Tibial nerve (tissue), 4 donors: Measurements from ENCODE around the gene NADK2.

Experiments
- CTCF ChIP-seq, 5 experiments: fragments of 200-600 bp in 3 of 5; fragments of 450-650 bp in 2 of 5; sonication (generic) in 3 of 5; IDR thresholded peaks; one replicate each; pipeline ENCODE4 v1.5.1; 2016 to 2019; ENCODE audit warnings: antibody characterized with exemption in 5 of 5, mild to moderate bottlenecking in 3 of 5, moderate library complexity in 2 of 5
- EP300 ChIP-seq, 2 donors: sonication (generic); formaldehyde crosslinking; IDR thresholded peaks; one replicate each; pipeline ENCODE4 v1.6.1; 2017; ENCODE audit warnings: antibody characterized with exemption in 2 of 2, mild to moderate bottlenecking in 1 of 2
- POLR2A ChIP-seq, 2 donors: fragments of 450-650 bp; IDR thresholded peaks; one replicate each; pipeline ENCODE4 v1.6.1; 2017; ENCODE audit warnings: antibody characterized with exemption in 2 of 2, mild to moderate bottlenecking in 2 of 2, moderate library complexity in 2 of 2

- TF ChIP-seq CTCF (IDR thresholded peaks at IDR 0.05) (no peak), POLR2A (IDR thresholded peaks at IDR 0.05) (no peak), EP300 (IDR thresholded peaks at IDR 0.05) (no peak)
Measured at GRCh38 chr5:36276864-36277263, 35.1 kb upstream of the NADK2 start.
